A549 (cell line): ENCODE data around the gene HSPB9. TPM values are rescaled to one million over a fixed set of nuclear protein-coding genes. Genes with fewer than 3 reads are reported as not detected.

Source experiments
- ATAC-seq, 2 experiments: fragments of 200-7000 bp in 1 of 2; fragments of >200 bp in 1 of 2; cut with Nextera tagmentation in 1 of 2; cut with Tn5 transposase in 1 of 2; 3 replicates each; pipeline versions ENCODE4 v1.8.0 to v1.9.1; 2018 to 2020; ENCODE audit warnings: mild to moderate bottlenecking in 1 of 2, moderate library complexity in 1 of 2
- CTCF ChIA-PET: fragments of 300-600 bp; sonication (Branson Sonifier 250); formaldehyde crosslinking; extraction: SDS; loops from one replicate; lab custom pipeline; 2021; ENCODE audit warnings: antibody characterized with exemption, inconsistent platforms; lab: Yijun Ruan, JAX
- POLR2A ChIA-PET: fragments of 350-600 bp; formaldehyde crosslinking; extraction: SDS; loops from one replicate; lab custom pipeline; 2021; ENCODE audit warnings: antibody characterized with exemption, inconsistent platforms; lab: Yijun Ruan, JAX
- DNase-seq, 2 experiments: peaks; one replicate each; pipeline versions ENCODE4 v3.0.0 to v3.0.0-alpha.2; 2011 to 2016; ENCODE audit warnings: low read depth in 1 of 2, low spot score in 1 of 2
- FAIRE-seq: peaks from 2 replicates; lab custom pipeline; 2011; peaks lifted over from hg19 to GRCh38; lab: Jason Lieb, UNC
- H3K27ac ChIP-seq, 2 experiments: fragments of >200 bp; sonication (Bioruptor Twin); formaldehyde crosslinking; 3 replicates each; pipeline ENCODE4 v1.5.1; 2016 to 2017
- H3K4me1 ChIP-seq: fragments of >200 bp; sonication (Bioruptor Twin); formaldehyde crosslinking; 3 replicates; pipeline ENCODE4 v1.6.1; 2016
- H3K4me2 ChIP-seq: fragments of >200 bp; sonication (Bioruptor Twin); formaldehyde crosslinking; 3 replicates; pipeline ENCODE4 v1.6.1; 2016
- H3K4me3 ChIP-seq: fragments of >200 bp; sonication (Bioruptor Twin); formaldehyde crosslinking; 3 replicates; pipeline ENCODE4 v1.5.1; 2016
- H3K9me3 ChIP-seq: fragments of >200 bp; sonication (Bioruptor Twin); formaldehyde crosslinking; 3 replicates; pipeline ENCODE4 v1.6.1; 2016
- CBX8 ChIP-seq: fragments of 200-600 bp; sonication (generic); IDR thresholded peaks from 2 replicates; pipeline ENCODE4 v1.6.1; 2016
- CHD4 ChIP-seq: fragments of 200-600 bp; sonication (generic); IDR thresholded peaks from 2 replicates; pipeline ENCODE4 v1.6.1; 2016; ENCODE audit warnings: antibody characterized with exemption, mild to moderate bottlenecking, borderline replicate concordance
- EP300 ChIP-seq, 2 experiments: fragments of >200 bp; sonication (Bioruptor Twin); formaldehyde crosslinking; IDR thresholded peaks; 2 replicates in 1 of 2; 3 replicates in 1 of 2; pipeline ENCODE4 v1.6.1; 2016 to 2017
- FOXS1 ChIP-seq: fragments of 250-450 bp; sonication (Bioruptor Pico); IDR thresholded peaks from 2 replicates; pipeline ENCODE4 v1.5.0; 2020; ENCODE audit warnings: mild to moderate bottlenecking, moderate library complexity
- GATA3 ChIP-seq: IDR thresholded peaks from 2 replicates; pipeline ENCODE4 v1.6.1; 2012; ENCODE audit warnings: borderline replicate concordance
- HDAC2 ChIP-seq: fragments of 200-600 bp; sonication (generic); IDR thresholded peaks from 2 replicates; pipeline ENCODE4 v1.6.1; 2016
- HOXB13 ChIP-seq: fragments of 250-450 bp; sonication (Bioruptor Pico); IDR thresholded peaks from 2 replicates; pipeline ENCODE4 v1.5.0; 2020; ENCODE audit warnings: low read depth, mild to moderate bottlenecking, moderate library complexity
- JUNB ChIP-seq: fragments of >200 bp; sonication (Bioruptor Twin); formaldehyde crosslinking; IDR thresholded peaks from 2 replicates; pipeline ENCODE4 v1.6.1; 2016
- KDM5A ChIP-seq: fragments of 200-600 bp; sonication (generic); IDR thresholded peaks from 2 replicates; pipeline ENCODE4 v1.6.1; 2016; ENCODE audit warnings: antibody characterized with exemption, mild to moderate bottlenecking
- NFE2L2 ChIP-seq: fragments of 150-350 bp; conservative IDR thresholded peaks from 2 replicates; pipeline ENCODE4 v1.6.1; 2014; ENCODE audit warnings: low read length
- NR3C1 ChIP-seq: fragments of >200 bp; sonication (Bioruptor Twin); formaldehyde crosslinking; IDR thresholded peaks from 3 replicates; pipeline ENCODE4 v1.6.1; 2017
- PHF8 ChIP-seq: fragments of 200-600 bp; sonication (generic); IDR thresholded peaks from 2 replicates; pipeline ENCODE4 v1.6.1; 2016; ENCODE audit warnings: low read depth, mild to moderate bottlenecking, antibody characterized with exemption, moderate library complexity, borderline replicate concordance
- RAD21 ChIP-seq, 2 experiments: fragments of >200 bp in 1 of 2; sonication (Bioruptor Twin) in 1 of 2; formaldehyde crosslinking in 1 of 2; IDR thresholded peaks in 1 of 2; conservative IDR thresholded peaks in 1 of 2; 2 replicates in 1 of 2; 3 replicates in 1 of 2; pipeline ENCODE4 v1.6.1; 2012 to 2018; ENCODE audit warnings: inconsistent platforms in 1 of 2
- RARB ChIP-seq: fragments of 250-450 bp; sonication (Bioruptor Pico); IDR thresholded peaks from 2 replicates; pipeline ENCODE4 v1.8.0; 2021; ENCODE audit warnings: mild to moderate bottlenecking, moderate library complexity
- RFX5 ChIP-seq: fragments of 450-650 bp; IDR thresholded peaks from 2 replicates; pipeline ENCODE4 v1.7.1; 2014; ENCODE audit warnings: antibody characterized with exemption, mild to moderate bottlenecking, moderate library complexity
- SMC3 ChIP-seq: fragments of >200 bp; sonication (Bioruptor Twin); formaldehyde crosslinking; IDR thresholded peaks from 3 replicates; pipeline ENCODE4 v1.6.1; 2018; ENCODE audit warnings: inconsistent platforms
- ZC3H11A ChIP-seq: fragments of 450-650 bp; IDR thresholded peaks from 2 replicates; pipeline ENCODE4 v1.6.1; 2014; ENCODE audit warnings: antibody characterized with exemption, mild to moderate bottlenecking
- WGBS: methylation state at CpG from one replicate; pipeline ENCODE4 v1.1.6; 2017; ENCODE audit errors: missing lambda C conversion rate; 5-methylcytosine and 5-hydroxymethylcytosine counted together
- polyA plus RNA-seq, 4 experiments: library from polyadenylated mRNA; depleted of rRNA in 3 of 4; stranded (reverse); fragments of >200 nt; fragmentation: RNase III in 1 of 4; extraction: RNeasy Plus Mini Kit Qiagen cat#74134 plus additional on column Dnase treatment in 1 of 4; gene quantifications; 2 replicates in 3 of 4; 3 replicates in 1 of 4; pipeline ENCODE4 v1.2.3, GENCODE V29; 2011 to 2017
- TF ChIP-seq, protein P1 (sequence below): fragments of >200 bp; sonication (Bioruptor Twin); formaldehyde crosslinking; IDR thresholded peaks from 3 replicates; pipeline ENCODE4 v1.5.1; 2016
- TF ChIP-seq, protein P2 (sequence below): fragments of 150-350 bp; IDR thresholded peaks from 2 replicates; pipeline ENCODE4 v1.6.1; 2014; ENCODE audit warnings: low read depth, mild to moderate bottlenecking, low read length

Gene HSPB9
- polyA plus RNA-seq, 2 of the 4 experiments (the other 2 are of a cell fraction), result 0.04 TPM; not detected in 1

DNA sequence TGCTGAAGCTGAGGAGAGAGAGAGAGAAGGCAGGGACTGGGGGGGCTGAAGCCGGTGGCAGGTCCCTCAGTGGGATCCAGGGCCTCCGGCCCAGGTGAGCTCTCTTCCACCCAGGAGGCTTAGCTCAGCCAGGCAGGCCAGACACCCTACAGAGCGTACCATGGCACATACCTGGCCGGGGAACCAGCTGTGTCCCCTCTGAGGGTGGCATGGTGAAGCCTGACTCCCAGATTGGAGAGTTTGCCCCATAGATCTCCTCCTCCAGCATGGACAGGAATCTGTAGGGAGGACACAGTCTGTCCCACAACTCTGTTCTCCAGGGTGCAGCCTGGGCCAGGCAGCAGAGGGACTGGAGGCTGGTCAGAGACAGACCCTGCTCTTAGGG, 4.5 kb upstream of the HSPB9 start:
- ATAC-seq (0 out of 6 replicates have a peak, but pooled peaks of 1 of the 2 experiments have one; percentile 0), DNase-seq (no peak), FAIRE-seq (no peak)
- no peak overlapping the region for H3K4me3 ChIP-seq
- H3K27ac ChIP-seq, result no peak overlapping the region
- WGBS, result 71% methylated on average over 4 of the region's 4 CpGs
- H3K4me1 ChIP-seq, result peaks cover 16% of the 10 kb centered on the region
- ChIA-PET POLR2A (no interaction called here), CTCF (interaction anchor here (0.7 to 39.5 kb wide), 38 partner anchors 13 to 402 kb away, joined by 3 to 658 read pairs (median 4); partner anchors contain the start of genes CNP, DNAJC7, GHDC and HAP1)
- H3K4me2 ChIP-seq, result no peak overlapping the region
- H3K9me3 ChIP-seq, result no peaks in the 10 kb centered on the region
- TF ChIP-seq EP300 (IDR thresholded peaks at IDR 0.05) (no peak), NR3C1 (no peak), HOXB13 (CRISPR knock-in tag) (no peak), CHD4 (no peak), HDAC2 (no peak)

DNA sequence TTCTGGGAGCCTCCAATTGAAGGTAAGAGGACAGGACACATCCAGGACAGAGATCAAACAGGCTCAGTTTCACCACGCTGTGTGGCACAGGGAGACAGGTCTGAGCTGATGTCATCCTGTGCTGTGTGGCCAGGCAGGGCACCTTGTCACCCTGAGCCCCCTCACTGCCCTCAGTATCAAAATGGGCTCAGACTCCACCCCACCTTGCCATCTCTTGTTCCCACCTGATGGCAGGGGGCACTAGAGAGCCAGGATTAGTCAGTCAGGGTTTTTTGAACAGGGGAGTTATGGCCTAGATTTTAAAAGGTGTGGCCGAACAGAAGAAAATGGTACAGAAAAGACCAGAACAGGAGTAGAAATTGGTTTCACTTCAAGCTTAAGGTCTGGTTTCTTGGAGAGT, 4.1 kb upstream of the HSPB9 start:
- POLR2A ChIA-PET, result no interaction called here
- CTCF ChIA-PET, result interaction anchor here (0.7 to 39.5 kb wide), 38 partner anchors 12 to 401 kb away, joined by 3 to 658 read pairs (median 5); partner anchors contain the start of genes CNP, DNAJC7, GHDC and KCNH4
- 85% methylated on average over 2 of the region's 2 CpGs for WGBS

DNA sequence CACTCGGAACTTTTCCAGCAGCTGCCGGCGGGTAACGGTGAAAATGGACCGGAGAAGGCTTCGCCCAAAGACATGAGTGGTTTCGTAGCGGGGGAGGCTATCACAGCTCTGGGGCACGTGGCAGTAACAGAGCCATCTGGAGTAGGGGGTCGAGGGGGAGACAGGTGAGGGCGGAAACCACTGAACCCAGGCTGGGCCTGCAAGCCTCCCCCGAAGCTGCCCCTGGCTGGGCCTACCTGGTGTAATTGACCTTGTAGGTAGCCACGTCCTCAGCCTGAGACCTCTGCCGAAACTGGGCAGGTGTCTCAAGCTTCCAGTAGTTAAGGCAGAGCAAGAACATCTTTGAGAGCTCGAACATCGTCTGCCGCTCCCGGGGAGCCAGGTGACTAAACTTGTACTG, 3.3 kb upstream of the HSPB9 start:
- DNase-seq (no peak), ATAC-seq (no peak), FAIRE-seq (no peak)
- ChIA-PET POLR2A (no interaction called here), CTCF (interaction anchor here (0.7 to 39.5 kb wide), 31 partner anchors 11 to 308 kb away, joined by 3 to 658 read pairs (median 5); partner anchors contain the start of genes CNP, DNAJC7, GHDC and KCNH4)
- Histone ChIP-seq H3K4me3 (no peak overlapping the region), H3K27ac (no peak overlapping the region), H3K4me2 (no peak overlapping the region), H3K9me3 (no peaks in the 10 kb centered on the region)
- 84% methylated on average over 18 of the region's 18 CpGs for WGBS
- no peak for TF ChIP-seq CBX8
- no peak for TF ChIP-seq PHF8
- TF ChIP-seq KDM5A, result no peak
- TF ChIP-seq NR3C1, result no peak
- no peak for TF ChIP-seq FOXS1 (CRISPR knock-in tag)
- no peak for TF ChIP-seq NFE2L2
- TF ChIP-seq, all 56 proteins: peak for 0
- peaks cover 16% of the 10 kb centered on the region for H3K4me1 ChIP-seq

More for the DNA sequence above, 4.1 kb upstream of the HSPB9 start:
- H3K27ac ChIP-seq, result no peak overlapping the region
- FAIRE-seq (no peak), DNase-seq (peak; percentile 61 to 84), ATAC-seq (peak; percentile 11 to 38; a peak in 4 of 6 replicates)
- peaks cover 16% of the 10 kb centered on the region for H3K4me1 ChIP-seq
- TF ChIP-seq, protein P1, sequence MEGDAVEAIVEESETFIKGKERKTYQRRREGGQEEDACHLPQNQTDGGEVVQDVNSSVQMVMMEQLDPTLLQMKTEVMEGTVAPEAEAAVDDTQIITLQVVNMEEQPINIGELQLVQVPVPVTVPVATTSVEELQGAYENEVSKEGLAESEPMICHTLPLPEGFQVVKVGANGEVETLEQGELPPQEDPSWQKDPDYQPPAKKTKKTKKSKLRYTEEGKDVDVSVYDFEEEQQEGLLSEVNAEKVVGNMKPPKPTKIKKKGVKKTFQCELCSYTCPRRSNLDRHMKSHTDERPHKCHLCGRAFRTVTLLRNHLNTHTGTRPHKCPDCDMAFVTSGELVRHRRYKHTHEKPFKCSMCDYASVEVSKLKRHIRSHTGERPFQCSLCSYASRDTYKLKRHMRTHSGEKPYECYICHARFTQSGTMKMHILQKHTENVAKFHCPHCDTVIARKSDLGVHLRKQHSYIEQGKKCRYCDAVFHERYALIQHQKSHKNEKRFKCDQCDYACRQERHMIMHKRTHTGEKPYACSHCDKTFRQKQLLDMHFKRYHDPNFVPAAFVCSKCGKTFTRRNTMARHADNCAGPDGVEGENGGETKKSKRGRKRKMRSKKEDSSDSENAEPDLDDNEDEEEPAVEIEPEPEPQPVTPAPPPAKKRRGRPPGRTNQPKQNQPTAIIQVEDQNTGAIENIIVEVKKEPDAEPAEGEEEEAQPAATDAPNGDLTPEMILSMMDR, result peak; percentile 64
- TF ChIP-seq JUNB (no peak), RAD21 (conservative IDR thresholded peaks at IDR 0.05 in 1 of 2, IDR thresholded peaks at IDR 0.05 in 1 of 2) (peak; percentile 58 to 82), SMC3 (peak; percentile 45), RARB (CRISPR knock-in tag) (no peak)
- H3K4me3 ChIP-seq, result no peak overlapping the region
- no peak overlapping the region for H3K4me2 ChIP-seq
- no peaks in the 10 kb centered on the region for H3K9me3 ChIP-seq

DNA sequence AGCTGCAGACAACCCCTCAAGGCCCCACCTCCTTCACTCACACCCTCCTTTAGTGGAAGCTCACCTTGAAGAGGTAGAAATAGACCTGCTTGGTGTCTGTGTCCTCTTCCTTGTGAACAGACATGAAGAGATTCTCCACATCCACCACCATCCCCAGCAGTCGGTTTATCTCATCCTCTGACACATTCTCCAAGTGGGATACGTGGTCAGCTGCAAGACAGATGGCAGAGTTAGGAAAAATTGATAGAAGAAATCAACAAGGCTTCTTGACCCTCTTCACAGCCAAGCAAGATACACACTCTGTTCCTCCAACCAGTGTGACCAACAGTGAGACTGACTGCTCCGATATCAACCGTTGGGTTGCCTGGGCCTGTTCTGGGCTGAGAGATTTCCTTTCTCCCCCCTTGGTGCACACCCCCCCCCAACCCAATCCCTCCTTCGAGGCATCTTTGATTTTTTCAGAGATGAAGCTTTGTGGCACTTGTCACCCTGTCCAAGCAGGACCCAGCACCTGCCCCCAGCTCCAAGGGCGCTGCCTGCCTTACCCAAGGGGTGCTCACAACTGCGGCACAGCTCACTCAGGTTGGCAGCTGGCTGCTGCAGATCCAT, 2.3 kb upstream of the HSPB9 start:
- Histone ChIP-seq H3K4me2 (peak overlapping the region; percentile 96), H3K4me1 (peaks cover 16% of the 10 kb centered on the region), H3K4me3 (peak overlapping the region; percentile 93), H3K9me3 (no peaks in the 10 kb centered on the region), H3K27ac (peak overlapping the region; percentile 94 to 98)
- CTCF ChIA-PET, result interaction anchor here (0.6 to 39.5 kb wide), 21 partner anchors 10 to 407 kb away, joined by 3 to 658 read pairs (median 7); partner anchors contain the start of genes CNP, DNAJC7, GHDC and HCRT
- FAIRE-seq, result peak; percentile 18
- 50% methylated on average over 7 of the region's 7 CpGs for WGBS
- DNase-seq, result no peak
- POLR2A ChIA-PET, result interaction anchor here (0.6 to 1.6 kb wide), 9 partner anchors 13 to 455 kb away, joined by 3 to 10 read pairs (median 5); partner anchors contain the start of genes CNP and ODAD4
- no peak for TF ChIP-seq RFX5
- no peak for TF ChIP-seq GATA3
- TF ChIP-seq ZC3H11A, result no peak
- TF ChIP-seq, protein P2, sequence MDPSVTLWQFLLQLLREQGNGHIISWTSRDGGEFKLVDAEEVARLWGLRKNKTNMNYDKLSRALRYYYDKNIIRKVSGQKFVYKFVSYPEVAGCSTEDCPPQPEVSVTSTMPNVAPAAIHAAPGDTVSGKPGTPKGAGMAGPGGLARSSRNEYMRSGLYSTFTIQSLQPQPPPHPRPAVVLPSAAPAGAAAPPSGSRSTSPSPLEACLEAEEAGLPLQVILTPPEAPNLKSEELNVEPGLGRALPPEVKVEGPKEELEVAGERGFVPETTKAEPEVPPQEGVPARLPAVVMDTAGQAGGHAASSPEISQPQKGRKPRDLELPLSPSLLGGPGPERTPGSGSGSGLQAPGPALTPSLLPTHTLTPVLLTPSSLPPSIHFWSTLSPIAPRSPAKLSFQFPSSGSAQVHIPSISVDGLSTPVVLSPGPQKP, result no peak
- TF ChIP-seq, all 56 proteins: peak for 0
- peak; percentile 0 to 5; a peak in 3 of 6 replicates for ATAC-seq
